GM12801 (cell line): Measurements from ENCODE around the gene KIF6.

Experiments used
- CTCF ChIP-seq: IDR thresholded peaks from one replicate; pipeline ENCODE4 v1.5.1; 2011; ENCODE audit warnings: control low read depth; ENCODE audit not compliant: insufficient read length; ENCODE audit errors: extremely low read depth

The KIF6 gene

GRCh38 chr6:39321761-39322160 is 403.4 kb downstream of the KIF6 start:
- TF ChIP-seq CTCF: no peak

- no peak for TF ChIP-seq CTCF
These were observed 404.7 kb downstream of the KIF6 start for GRCh38 chr6:39320363-39320984.

GRCh38 chr6:39319621-39320362 is 405.4 kb downstream of the KIF6 start:
- no peak for TF ChIP-seq CTCF

GRCh38 chr6:39317256-39317655 is 408.0 kb downstream of the KIF6 start:
- TF ChIP-seq CTCF: no peak

- no peak for TF ChIP-seq CTCF
These were observed 410.9 kb downstream of the KIF6 start, which contains the start of gene KCNK17 for GRCh38 chr6:39314273-39314795. KCNK17 (minus strand) TSS chr6:39314419; CDS start chr6:39314320, 99 bp downstream.

- no peak for TF ChIP-seq CTCF
These were observed 411.5 kb downstream of the KIF6 start for GRCh38 chr6:39313526-39314272.

- no peak for TF ChIP-seq CTCF
These were observed 412.2 kb downstream of the KIF6 start for GRCh38 chr6:39312912-39313525.
